Choroid plexus epithelial cell (primary cell): ENCODE measurements around the gene RGS7.

ENCODE experiments used
- DNase-seq: peaks from one replicate; pipeline ENCODE4 v3.0.0-alpha.2; 2010; ENCODE audit warnings: low read depth
- H3K4me3 ChIP-seq: 2 replicates; pipeline ENCODE4 v1.5.1; 2011; ENCODE audit warnings: low read depth, mild to moderate bottlenecking, control low read depth, low read length, moderate library complexity
- TF ChIP-seq, protein P1 (sequence below): conservative IDR thresholded peaks from 2 replicates; pipeline ENCODE4 v1.5.1; 2011; ENCODE audit warnings: low read depth, mild to moderate bottlenecking, control low read depth, inconsistent platforms, low read length, moderate library complexity

The RGS7 gene

DNA sequence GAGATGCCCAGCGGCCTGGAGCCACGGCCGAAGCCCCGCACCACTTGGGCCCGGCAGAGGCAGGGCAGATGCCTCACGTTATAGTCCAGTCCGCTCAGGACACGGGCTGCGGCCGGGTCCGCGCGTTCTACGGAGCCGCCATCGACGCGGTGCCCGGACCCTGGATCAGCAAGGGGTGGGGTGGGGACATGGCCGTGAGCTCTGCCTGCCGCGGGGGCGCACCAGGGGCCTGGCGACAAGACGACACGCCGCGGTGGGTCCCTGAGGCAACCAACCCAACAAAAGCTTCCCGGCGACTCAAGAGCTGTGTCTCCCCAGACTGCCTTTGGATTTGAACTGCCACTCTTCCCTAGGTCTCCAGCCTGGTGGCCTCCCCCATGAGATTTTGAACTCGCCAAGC lies 533.6 kb downstream of the RGS7 start:
- TF ChIP-seq, protein P1, sequence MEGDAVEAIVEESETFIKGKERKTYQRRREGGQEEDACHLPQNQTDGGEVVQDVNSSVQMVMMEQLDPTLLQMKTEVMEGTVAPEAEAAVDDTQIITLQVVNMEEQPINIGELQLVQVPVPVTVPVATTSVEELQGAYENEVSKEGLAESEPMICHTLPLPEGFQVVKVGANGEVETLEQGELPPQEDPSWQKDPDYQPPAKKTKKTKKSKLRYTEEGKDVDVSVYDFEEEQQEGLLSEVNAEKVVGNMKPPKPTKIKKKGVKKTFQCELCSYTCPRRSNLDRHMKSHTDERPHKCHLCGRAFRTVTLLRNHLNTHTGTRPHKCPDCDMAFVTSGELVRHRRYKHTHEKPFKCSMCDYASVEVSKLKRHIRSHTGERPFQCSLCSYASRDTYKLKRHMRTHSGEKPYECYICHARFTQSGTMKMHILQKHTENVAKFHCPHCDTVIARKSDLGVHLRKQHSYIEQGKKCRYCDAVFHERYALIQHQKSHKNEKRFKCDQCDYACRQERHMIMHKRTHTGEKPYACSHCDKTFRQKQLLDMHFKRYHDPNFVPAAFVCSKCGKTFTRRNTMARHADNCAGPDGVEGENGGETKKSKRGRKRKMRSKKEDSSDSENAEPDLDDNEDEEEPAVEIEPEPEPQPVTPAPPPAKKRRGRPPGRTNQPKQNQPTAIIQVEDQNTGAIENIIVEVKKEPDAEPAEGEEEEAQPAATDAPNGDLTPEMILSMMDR: no peak
- no peak for DNase-seq
- no peak overlapping the region for H3K4me3 ChIP-seq

DNA sequence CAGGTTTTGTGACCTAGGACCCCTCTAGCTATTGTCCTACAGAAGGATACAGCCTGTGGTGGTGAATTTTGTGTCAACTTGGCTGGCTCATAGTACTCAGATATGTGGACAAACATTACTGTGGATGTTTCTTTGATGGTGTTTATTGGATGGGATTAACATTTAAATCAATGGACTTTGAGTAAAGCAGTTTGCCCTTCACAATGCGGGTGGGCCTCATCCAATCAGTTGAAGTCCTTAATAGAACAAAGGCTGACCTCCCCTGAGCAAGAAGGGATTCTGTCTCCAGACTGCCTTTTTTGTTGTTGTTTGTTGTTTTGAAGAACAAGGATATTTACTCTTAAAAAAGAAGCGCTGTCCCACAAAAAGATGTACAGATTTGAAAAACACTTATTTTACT lies 535.1 kb downstream of the RGS7 start:
- TF ChIP-seq, protein P1: no peak
- DNase-seq: no peak
- no peak overlapping the region for H3K4me3 ChIP-seq

DNA sequence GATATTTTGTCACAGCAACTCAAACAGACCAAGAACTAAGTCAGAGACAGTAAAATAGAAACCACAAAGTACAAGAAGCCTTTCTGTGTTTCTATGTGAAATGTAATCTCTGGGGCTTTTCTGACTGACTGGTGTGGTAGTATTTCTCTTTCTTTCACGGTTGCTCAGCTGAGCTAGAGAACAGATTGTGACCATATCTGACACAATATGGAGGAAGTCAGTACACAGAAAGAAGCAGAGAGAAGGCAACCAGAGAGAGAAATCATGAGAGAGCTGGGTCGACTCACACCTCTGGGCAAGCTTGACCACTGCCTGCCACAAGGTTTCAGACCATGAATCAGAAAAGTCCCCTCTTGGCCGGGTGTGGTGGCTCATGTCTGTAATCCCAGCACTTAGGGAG lies 536.2 kb downstream of the RGS7 start:
- DNase-seq: no peak
- TF ChIP-seq, protein P1: no peak
- no peak overlapping the region for H3K4me3 ChIP-seq

DNA sequence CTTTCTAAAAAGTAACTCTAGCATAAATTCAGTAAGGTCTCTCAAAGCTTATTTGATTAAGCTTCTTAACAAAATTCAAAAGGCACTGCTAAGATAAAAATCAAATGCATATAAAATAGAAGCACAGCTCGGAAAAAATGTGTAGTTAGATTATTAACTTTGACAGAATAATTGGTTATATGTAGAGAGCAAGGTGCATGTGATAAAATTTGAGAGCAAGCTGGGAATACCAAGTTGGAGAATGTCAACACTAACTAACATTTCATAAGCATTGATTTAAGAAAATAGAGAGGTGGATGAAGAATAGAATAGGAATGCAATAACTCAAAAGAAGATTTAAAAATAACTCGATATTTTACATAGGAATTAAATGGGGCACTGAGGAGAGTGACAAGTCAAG lies 540.5 kb downstream of the RGS7 start:
- TF ChIP-seq, protein P1: no peak

DNA sequence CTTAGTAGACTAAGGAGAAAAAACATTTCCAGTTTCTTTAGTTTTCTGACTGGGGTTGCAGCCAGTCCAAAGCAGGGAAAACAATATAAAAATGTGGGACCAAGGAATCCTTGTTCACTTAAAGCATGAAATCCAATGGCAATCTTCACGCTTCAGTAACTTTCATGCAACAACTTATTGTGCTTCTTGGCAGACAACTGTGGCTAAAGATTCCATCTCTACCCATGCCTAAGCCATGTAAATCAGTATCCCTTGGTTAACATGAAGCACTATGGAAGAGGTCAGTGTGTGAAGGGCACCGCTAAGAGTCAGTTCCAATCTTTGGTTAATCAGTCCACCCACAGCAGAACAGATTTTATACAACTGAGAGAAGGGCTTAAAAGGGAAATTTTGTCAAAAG lies 543.3 kb downstream of the RGS7 start:
- no peak overlapping the region for H3K4me3 ChIP-seq
- TF ChIP-seq, protein P1: no peak
- DNase-seq: no peak

More for the DNA sequence above, 540.5 kb downstream of the RGS7 start:
- H3K4me3 ChIP-seq: no peak overlapping the region
- no peak for DNase-seq

DNA sequence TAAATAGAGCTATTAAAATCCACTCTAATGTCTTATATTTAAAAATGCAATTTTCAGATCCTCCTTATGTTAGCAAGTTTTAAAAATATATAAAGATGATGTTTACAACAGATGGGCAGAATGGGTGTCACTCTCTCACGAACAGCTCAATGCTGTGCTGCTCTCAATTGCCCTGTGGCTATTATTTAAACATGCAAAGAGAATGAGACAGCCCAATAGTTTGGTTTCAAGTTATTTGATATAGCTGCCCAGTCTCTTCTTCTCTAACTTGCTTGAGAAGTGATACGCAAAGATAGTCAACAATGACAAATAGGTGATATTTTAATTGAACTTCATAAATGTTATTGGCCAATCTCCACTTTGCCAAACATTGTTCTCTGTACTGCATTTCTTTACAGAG lies 545.7 kb downstream of the RGS7 start:
- no peak for DNase-seq
- H3K4me3 ChIP-seq: no peak overlapping the region
- TF ChIP-seq, protein P1: no peak

DNA sequence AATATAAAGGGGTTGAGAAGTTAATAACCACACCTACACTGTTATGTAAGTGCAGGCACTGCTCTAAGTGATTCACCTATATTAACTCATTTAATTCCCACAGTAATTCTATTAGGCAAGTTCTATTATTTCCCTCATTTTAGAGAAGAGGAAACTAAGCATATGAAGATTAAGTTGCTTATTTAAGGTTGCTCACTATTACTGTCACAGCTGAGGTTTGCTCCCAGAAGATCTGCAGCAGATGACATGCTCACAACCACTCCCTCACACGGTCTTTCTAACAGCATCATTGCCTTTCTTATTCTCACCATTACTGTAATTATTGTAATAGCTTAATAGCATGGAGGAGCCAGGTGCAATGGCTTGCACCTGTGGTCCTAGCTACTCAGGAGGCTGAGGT lies 548.6 kb downstream of the RGS7 start:
- TF ChIP-seq, protein P1: no peak
- DNase-seq: no peak
- H3K4me3 ChIP-seq: no peak overlapping the region
